Fibroblast of mammary gland (primary cell): ENCODE results near the gene OR52E2.
"Not testable (repeated sequence)": the region's sequence is repeated elsewhere in the genome, so short reads cannot be mapped to it uniquely, and the experiment has no call there.

Experiments used
- DNase-seq: peaks from one replicate; pipeline ENCODE4 v3.0.0-alpha.2; 2010; ENCODE audit warnings: low read depth
- H3K4me3 ChIP-seq: 2 replicates; pipeline ENCODE4 v1.5.1; 2011; ENCODE audit warnings: low read depth, mild to moderate bottlenecking, low read length, moderate library complexity; ENCODE audit not compliant: control insufficient read depth
- CTCF ChIP-seq: conservative IDR thresholded peaks from 2 replicates; pipeline ENCODE4 v1.5.1; 2011; ENCODE audit warnings: low read depth, low read length, inconsistent platforms; ENCODE audit not compliant: control insufficient read depth, insufficient read depth

OR52E2 gene

GRCh38 chr11:5088556-5088955 is 29.1 kb upstream of the OR52E2 start:
- TF ChIP-seq CTCF: no peak
- H3K4me3 ChIP-seq: no peak overlapping the region
- DNase-seq: peak; percentile 1

- H3K4me3 ChIP-seq: no peak overlapping the region
- TF ChIP-seq CTCF: no peak
- DNase-seq: no peak
Observed at GRCh38 chr11:5083602-5084001, 24.2 kb upstream of the OR52E2 start.

GRCh38 chr11:5081405-5081804 is 22.0 kb upstream of the OR52E2 start:
- no peak for TF ChIP-seq CTCF
- no peak for DNase-seq
- H3K4me3 ChIP-seq: no peak overlapping the region

GRCh38 chr11:5071799-5072198 is 12.4 kb upstream of the OR52E2 start:
- no peak overlapping the region for H3K4me3 ChIP-seq
- peak; percentile 25 for DNase-seq
- TF ChIP-seq CTCF: no peak

GRCh38 chr11:5069272-5069671 is 9.8 kb upstream of the OR52E2 start, which contains the start of gene OR52E1:
Gene OR52E1, plus strand, starts transcription at chr11:5069572.
- TF ChIP-seq CTCF: no peak
- H3K4me3 ChIP-seq: no peak within 1 kb of the TSS
- no peak for DNase-seq

GRCh38 chr11:5065027-5065426 is 5.6 kb upstream of the OR52E2 start:
- TF ChIP-seq CTCF: no peak
- DNase-seq: no peak
- no peak overlapping the region for H3K4me3 ChIP-seq

- H3K4me3 ChIP-seq, DNase-seq: not testable (repeated sequence)
Observed at GRCh38 chr11:5058679-5059078, 748 bp downstream of the OR52E2 start.
